NB4 (cell line): Measurements from ENCODE around the gene COL17A1.
A peak's percentile ranks its signal among the peaks of the same experiment; 100 is the strongest.

ENCODE experiments used
- DNase-seq: peaks from one replicate; pipeline ENCODE4 v3.0.0; 2010; ENCODE audit warnings: low read depth
- H3K4me3 ChIP-seq: one replicate; pipeline ENCODE4 v1.5.1; 2011; ENCODE audit warnings: mild to moderate bottlenecking, low read depth, low read length, moderate library complexity
- MYC ChIP-seq: IDR thresholded peaks from 2 replicates; pipeline ENCODE4 v1.6.1; 2011; ENCODE audit warnings: low read depth, low read length
- POLR2A ChIP-seq: IDR thresholded peaks from 2 replicates; pipeline ENCODE4 v1.6.1; 2011; ENCODE audit warnings: mild to moderate bottlenecking; ENCODE audit not compliant: insufficient read length; ENCODE audit errors: extremely low read depth
- TF ChIP-seq, protein P1 (sequence below): IDR thresholded peaks from one replicate; pipeline ENCODE4 v1.5.1; 2012; ENCODE audit warnings: low read depth, low read length
- TF ChIP-seq, protein P2 (sequence below): IDR thresholded peaks from 2 replicates; pipeline ENCODE4 v1.6.1; 2011; ENCODE audit warnings: low read depth, low read length

COL17A1 gene

DNA sequence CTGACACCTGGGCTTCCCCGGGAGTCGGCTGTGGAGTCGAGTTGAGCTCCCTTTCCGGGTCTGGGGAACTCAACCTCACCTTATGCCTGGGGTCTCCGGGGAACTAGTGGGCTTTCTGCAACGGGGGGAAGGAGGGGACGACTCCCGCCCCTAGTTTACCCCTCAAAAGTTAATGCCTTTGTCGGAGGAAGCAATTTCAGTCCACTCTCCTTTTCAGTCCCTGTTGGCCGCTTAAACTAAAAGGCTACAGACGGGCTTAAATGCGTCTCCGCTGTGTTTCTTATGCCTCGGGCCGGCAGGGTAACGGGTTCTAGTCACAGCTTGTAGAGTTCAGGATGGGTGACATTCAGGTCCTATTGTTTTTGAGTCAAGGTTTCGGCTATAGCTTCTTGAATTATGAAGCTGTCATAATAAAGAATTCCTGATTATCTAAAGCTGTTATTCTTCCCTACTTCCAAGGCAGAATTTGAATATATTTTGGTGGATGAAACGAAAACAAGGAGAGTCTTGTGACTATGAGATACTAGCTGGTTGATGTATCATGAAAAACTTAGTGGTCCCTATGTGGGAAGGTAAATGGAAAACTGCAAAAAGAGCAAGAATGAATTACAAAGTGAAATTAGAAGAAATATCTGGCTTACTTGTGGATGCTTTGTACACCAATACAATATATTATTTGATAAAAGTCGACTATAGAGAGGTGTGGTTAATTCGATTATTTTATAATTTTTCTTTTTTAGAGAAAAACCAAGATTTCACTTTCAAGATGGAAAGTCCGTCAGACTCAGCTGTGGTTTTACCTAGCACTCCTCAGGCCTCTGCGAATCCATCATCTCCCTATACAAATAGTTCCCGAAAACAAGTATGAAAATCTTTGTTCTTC lies 36.8 kb upstream of the COL17A1 start:
- DNase-seq, result no peak
- TF ChIP-seq, protein P1, sequence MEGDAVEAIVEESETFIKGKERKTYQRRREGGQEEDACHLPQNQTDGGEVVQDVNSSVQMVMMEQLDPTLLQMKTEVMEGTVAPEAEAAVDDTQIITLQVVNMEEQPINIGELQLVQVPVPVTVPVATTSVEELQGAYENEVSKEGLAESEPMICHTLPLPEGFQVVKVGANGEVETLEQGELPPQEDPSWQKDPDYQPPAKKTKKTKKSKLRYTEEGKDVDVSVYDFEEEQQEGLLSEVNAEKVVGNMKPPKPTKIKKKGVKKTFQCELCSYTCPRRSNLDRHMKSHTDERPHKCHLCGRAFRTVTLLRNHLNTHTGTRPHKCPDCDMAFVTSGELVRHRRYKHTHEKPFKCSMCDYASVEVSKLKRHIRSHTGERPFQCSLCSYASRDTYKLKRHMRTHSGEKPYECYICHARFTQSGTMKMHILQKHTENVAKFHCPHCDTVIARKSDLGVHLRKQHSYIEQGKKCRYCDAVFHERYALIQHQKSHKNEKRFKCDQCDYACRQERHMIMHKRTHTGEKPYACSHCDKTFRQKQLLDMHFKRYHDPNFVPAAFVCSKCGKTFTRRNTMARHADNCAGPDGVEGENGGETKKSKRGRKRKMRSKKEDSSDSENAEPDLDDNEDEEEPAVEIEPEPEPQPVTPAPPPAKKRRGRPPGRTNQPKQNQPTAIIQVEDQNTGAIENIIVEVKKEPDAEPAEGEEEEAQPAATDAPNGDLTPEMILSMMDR, result no peak
- TF ChIP-seq, protein P2, sequence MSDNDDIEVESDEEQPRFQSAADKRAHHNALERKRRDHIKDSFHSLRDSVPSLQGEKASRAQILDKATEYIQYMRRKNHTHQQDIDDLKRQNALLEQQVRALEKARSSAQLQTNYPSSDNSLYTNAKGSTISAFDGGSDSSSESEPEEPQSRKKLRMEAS, result no peak
- no peak for TF ChIP-seq POLR2A
- no peak for TF ChIP-seq MYC

DNA sequence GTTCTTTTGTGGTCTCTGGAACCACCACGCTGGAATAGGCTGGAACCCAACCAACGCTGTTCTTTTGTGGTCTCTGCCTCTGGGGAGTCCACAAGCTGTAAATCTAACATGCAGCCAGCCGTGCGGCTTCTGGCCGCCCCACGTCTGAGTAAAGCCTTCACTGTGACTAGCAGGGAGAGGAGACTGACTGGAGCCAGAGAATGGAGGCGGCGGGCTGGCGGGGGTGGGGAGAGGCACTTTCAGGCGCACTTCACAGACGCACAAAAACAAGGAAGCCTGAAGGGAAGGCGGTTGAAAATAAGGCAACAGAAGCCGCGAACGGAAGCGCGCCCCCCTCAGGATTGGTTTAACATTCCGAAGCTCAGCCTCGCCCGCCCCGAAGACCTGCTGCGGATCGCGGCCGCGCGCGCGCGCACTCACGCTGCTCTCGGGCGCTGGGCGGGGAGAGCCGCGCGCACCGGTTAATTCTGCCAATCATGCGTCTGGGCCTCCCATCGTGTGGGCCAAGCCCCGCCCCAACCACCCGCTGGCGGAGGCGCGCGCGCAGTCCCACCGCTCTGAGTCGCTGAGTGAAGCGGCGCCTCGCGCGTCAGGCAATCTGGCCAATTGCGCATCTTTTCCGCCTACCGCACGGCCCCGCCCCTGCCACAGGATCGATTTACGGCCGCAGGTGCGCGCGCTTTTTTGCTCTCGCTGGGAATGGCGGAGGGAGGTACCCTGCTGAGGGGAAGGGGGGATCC lies 36.0 kb upstream of the COL17A1 start, which contains the start of gene SFR1:
Gene SFR1 (plus strand): TSS at position 687 of the 740 bp plus-strand sequence. CDS start 13 bp downstream, at position 700.
- peak; percentile 100 for DNase-seq
- TF ChIP-seq, protein P2, result peak; percentile 63
- TF ChIP-seq MYC (peak; percentile 50), POLR2A (peak; percentile 93)
- TF ChIP-seq, protein P1, result peak; percentile 40
- peak within 1 kb of the TSS; percentile 90 for H3K4me3 ChIP-seq

More for the DNA sequence above, 36.8 kb upstream of the COL17A1 start:
- peak overlapping the region; percentile 90 for H3K4me3 ChIP-seq

DNA sequence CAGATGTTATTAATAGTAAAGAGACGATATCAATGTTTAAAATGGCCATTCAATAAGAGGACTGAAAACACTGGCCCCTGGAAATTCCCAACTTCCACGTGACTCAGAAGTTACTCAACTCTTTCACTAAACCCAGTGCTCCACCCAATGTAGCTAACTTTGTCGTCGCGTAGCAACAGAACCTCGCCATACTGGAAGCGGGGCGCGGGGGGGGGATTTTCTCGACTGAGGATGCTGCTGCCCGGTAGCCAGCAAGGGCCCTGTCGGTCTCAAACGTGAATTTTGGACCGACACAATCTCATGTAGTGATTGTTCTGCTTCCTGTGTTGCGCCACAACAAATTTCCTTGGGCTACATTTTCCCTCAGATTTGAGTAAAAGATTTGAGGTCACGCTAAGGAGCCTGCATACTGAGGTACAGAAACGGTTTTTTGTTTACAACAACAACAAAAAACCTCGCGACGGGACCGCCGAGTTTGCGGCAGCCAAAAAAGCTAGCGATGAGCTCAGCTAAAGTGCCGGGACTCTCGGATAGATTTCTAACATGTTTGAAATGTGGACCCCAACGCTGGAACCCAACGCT lies 35.3 kb upstream of the COL17A1 start:
- TF ChIP-seq, protein P1, result no peak
- TF ChIP-seq POLR2A (no peak), MYC (peak; percentile 62)
- TF ChIP-seq, protein P2, result peak; percentile 87
- peak; percentile 92 for DNase-seq
- peak overlapping the region; percentile 87 for H3K4me3 ChIP-seq

DNA sequence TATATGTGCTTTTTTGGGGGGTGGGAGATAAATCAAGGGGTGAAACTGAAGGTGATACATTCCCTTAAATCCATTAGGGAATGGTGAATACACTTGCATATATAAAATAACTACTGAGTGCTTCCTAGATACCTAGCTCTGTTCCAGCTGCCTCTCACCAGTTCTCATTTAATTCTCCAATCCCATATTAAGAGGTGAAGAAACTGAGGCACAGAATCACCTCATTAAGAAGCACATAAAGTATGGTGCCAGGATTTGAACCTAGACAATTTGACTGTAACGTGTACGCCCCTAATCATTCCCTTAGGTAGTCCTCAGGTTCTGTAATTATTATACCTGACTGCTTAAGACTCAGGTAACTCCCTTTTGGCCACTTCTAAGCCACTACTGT lies 34.8 kb upstream of the COL17A1 start:
- TF ChIP-seq, protein P1, result no peak
- TF ChIP-seq MYC, result no peak
- TF ChIP-seq, protein P2, result no peak
- TF ChIP-seq POLR2A, result no peak
- DNase-seq, result no peak
- H3K4me3 ChIP-seq, result peak overlapping the region; percentile 87

DNA sequence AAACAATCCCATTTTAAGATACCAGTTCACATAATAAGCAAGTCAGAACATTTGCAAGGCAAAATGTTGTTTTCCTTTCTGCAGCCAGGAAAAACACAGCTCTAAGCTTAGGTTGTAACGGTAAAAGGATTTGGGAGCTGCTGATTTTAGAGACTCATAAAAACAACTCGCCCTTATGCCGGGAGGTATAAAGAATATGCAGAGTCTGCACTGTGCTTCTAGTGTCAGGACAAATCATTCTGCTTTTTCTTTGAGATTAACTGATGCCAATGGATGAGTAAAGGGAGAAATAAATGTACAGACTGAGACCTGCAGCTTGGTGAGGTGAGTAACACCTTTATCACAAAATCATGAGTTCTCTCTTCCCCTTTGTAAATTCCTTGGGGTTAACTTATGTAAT lies 34.3 kb upstream of the COL17A1 start:
- TF ChIP-seq, protein P1, result no peak
- no peak for TF ChIP-seq MYC
- TF ChIP-seq, protein P2, result no peak
- TF ChIP-seq POLR2A, result no peak
- no peak for DNase-seq
- no peak overlapping the region for H3K4me3 ChIP-seq
